Tibial artery (tissue), 4 donors: ENCODE data around the gene NPS.

Experiments
- DNase-seq, 2 donors: peaks; one replicate each; pipeline ENCODE4 v3.0.0-alpha.2; 2019
- H3K27ac ChIP-seq, 2 donors: fragments of 200-600 bp; sonication (generic) in 1 of 2; 1 replicate in 1 of 2; 2 replicates in 1 of 2; pipeline ENCODE4 v1.5.1; 2018 to 2019; ENCODE audit warnings: mild to moderate bottlenecking in 1 of 2
- H3K27me3 ChIP-seq, 2 donors: fragments of 200-600 bp; sonication (generic) in 1 of 2; one replicate each; pipeline versions ENCODE4 v1.5.1 to v1.6.0; 2016 to 2019
- H3K36me3 ChIP-seq, 3 donors: fragments of 200-600 bp; sonication (generic) in 2 of 3; one replicate each; pipeline ENCODE4 v1.5.1; 2016 to 2019; ENCODE audit warnings: mild to moderate bottlenecking in 2 of 3
- H3K4me1 ChIP-seq, 4 donors: fragments of 200-600 bp; sonication (generic) in 2 of 4; 1 replicate in 3 of 4; 2 replicates in 1 of 4; pipeline ENCODE4 v1.5.1; 2016 to 2019
- H3K4me3 ChIP-seq, 2 donors: fragments of 200-600 bp; sonication (generic) in 1 of 2; 1 replicate in 1 of 2; 2 replicates in 1 of 2; pipeline ENCODE4 v1.5.1; 2018 to 2019; ENCODE audit warnings: mild to moderate bottlenecking in 2 of 2
- H3K9me3 ChIP-seq, 3 donors: fragments of 200-600 bp; sonication (generic) in 1 of 3; one replicate each; pipeline ENCODE4 v1.5.1; 2016 to 2019
- CTCF ChIP-seq, 2 experiments: fragments of 200-600 bp in 1 of 2; fragments of 450-650 bp in 1 of 2; IDR thresholded peaks; one replicate each; pipeline ENCODE4 v1.5.1; 2017 to 2019; ENCODE audit warnings: antibody characterized with exemption in 2 of 2, mild to moderate bottlenecking in 1 of 2, moderate library complexity in 1 of 2
- intact Hi-C: fragments of 100-400 bp; cut with DNase I; formaldehyde crosslinking; loops from one replicate; pipeline ENCODE4 v1.15.0; 2023; ENCODE audit warnings: low total_unique reads

The NPS gene

GRCh38 chr10:127549009-127549408 lies at the start of gene NPS:
NPS (plus strand) TSS chr10:127549309; CDS start chr10:127549369, 60 bp downstream.
- peaks cover 6 to 10% (median 7%) of the 10 kb centered on the region in 3 donors for H3K9me3 ChIP-seq
- H3K27ac ChIP-seq, result no peak within 1 kb of the TSS
- H3K27me3 ChIP-seq, result peaks cover 0 to 3% of the 10 kb centered on the region in 2 donors
- no peak within 1 kb of the TSS for H3K4me3 ChIP-seq
- no peak for TF ChIP-seq CTCF (IDR thresholded peaks at IDR 0.05)
- DNase-seq, result no peak
- no peaks in the 10 kb centered on the region for H3K4me1 ChIP-seq
- H3K36me3 ChIP-seq, result no peaks in the 10 kb centered on the region
- intact Hi-C loops, result loop anchor here (5.0 kb wide), 1 partner anchor 773 kb away; no protein-coding TSS in a partner anchor

- no peak for TF ChIP-seq CTCF (IDR thresholded peaks at IDR 0.05)
- intact Hi-C loops, result no loop called here
- no peak for DNase-seq
- no peak overlapping the region for H3K27ac ChIP-seq
- H3K4me3 ChIP-seq, result no peak overlapping the region
- peaks cover 0 to 28% of the 10 kb centered on the region in 2 donors for H3K27me3 ChIP-seq
- H3K4me1 ChIP-seq, result no peaks in the 10 kb centered on the region
- no peaks in the 10 kb centered on the region for H3K9me3 ChIP-seq
- H3K36me3 ChIP-seq, result no peaks in the 10 kb centered on the region
Observed at GRCh38 chr10:127500127-127500526, 49.0 kb upstream of the NPS start.

GRCh38 chr10:127506094-127506493 lies 43.0 kb upstream of the NPS start:
- DNase-seq, result no peak
- Histone ChIP-seq H3K9me3 (no peaks in the 10 kb centered on the region), H3K36me3 (no peaks in the 10 kb centered on the region), H3K4me3 (no peak overlapping the region), H3K27me3 (peaks cover 0 to 11% of the 10 kb centered on the region in 2 donors), H3K4me1 (no peaks in the 10 kb centered on the region), H3K27ac (no peak overlapping the region)
- no peak for TF ChIP-seq CTCF (IDR thresholded peaks at IDR 0.05)
- intact Hi-C loops, result no loop called here

GRCh38 chr10:127522298-127522697 lies 26.8 kb upstream of the NPS start:
- no peak for TF ChIP-seq CTCF (IDR thresholded peaks at IDR 0.05)
- Histone ChIP-seq H3K4me1 (no peaks in the 10 kb centered on the region), H3K27me3 (peaks cover 0 to 3% of the 10 kb centered on the region in 2 donors), H3K9me3 (peaks cover 0 to 8% (median 0%) of the 10 kb centered on the region in 3 donors), H3K27ac (no peak overlapping the region), H3K4me3 (no peak overlapping the region), H3K36me3 (no peaks in the 10 kb centered on the region)
- intact Hi-C loops, result no loop called here
- no peak for DNase-seq

GRCh38 chr10:127523476-127523875 lies 25.6 kb upstream of the NPS start:
- Histone ChIP-seq H3K4me3 (no peak overlapping the region), H3K36me3 (no peaks in the 10 kb centered on the region), H3K4me1 (no peaks in the 10 kb centered on the region), H3K27ac (no peak overlapping the region), H3K27me3 (peaks cover 0 to 3% of the 10 kb centered on the region in 2 donors), H3K9me3 (peaks cover 0 to 8% (median 0%) of the 10 kb centered on the region in 3 donors)
- no peak for TF ChIP-seq CTCF (IDR thresholded peaks at IDR 0.05)
- no peak for DNase-seq
- intact Hi-C loops, result no loop called here

GRCh38 chr10:127524229-127524628 lies 24.9 kb upstream of the NPS start:
- peaks cover 0 to 3% of the 10 kb centered on the region in 2 donors for H3K27me3 ChIP-seq
- intact Hi-C loops, result no loop called here
- no peak overlapping the region for H3K27ac ChIP-seq
- no peaks in the 10 kb centered on the region for H3K36me3 ChIP-seq
- DNase-seq, result no peak
- no peak overlapping the region for H3K4me3 ChIP-seq
- no peak for TF ChIP-seq CTCF (IDR thresholded peaks at IDR 0.05)
- peaks cover 0 to 6% (median 0%) of the 10 kb centered on the region in 3 donors for H3K9me3 ChIP-seq
- H3K4me1 ChIP-seq, result no peaks in the 10 kb centered on the region
